Endodermal cell (in vitro differentiated cells): ENCODE results near the gene ELOA2. TPM values are rescaled to one million over a fixed set of nuclear protein-coding genes. Genes with fewer than 3 reads are reported as not detected.

Experiments used
- DNase-seq: peaks from one replicate; pipeline ENCODE4 v3.0.0-alpha.2; 2017
- H3K27ac ChIP-seq: 2 replicates; pipeline ENCODE4 v1.5.1; 2013; ENCODE audit warnings: mild to moderate bottlenecking, low read depth, low read length, moderate library complexity
- H3K27me3 ChIP-seq: 2 replicates; pipeline ENCODE4 v1.6.1; 2013; ENCODE audit warnings: mild to moderate bottlenecking, low read length, moderate library complexity; ENCODE audit not compliant: insufficient read depth, control insufficient read depth, poor library complexity, severe bottlenecking
- H3K36me3 ChIP-seq: 2 replicates; pipeline ENCODE4 v1.7.0; 2013; ENCODE audit warnings: mild to moderate bottlenecking, low read length, moderate library complexity; ENCODE audit not compliant: control insufficient read depth, insufficient read depth
- H3K4me1 ChIP-seq: one replicate; pipeline ENCODE4 v1.7.0; 2013; ENCODE audit warnings: low read length; ENCODE audit not compliant: control insufficient read depth, insufficient read depth
- H3K4me3 ChIP-seq: 2 replicates; pipeline ENCODE4 v1.5.1; 2013; ENCODE audit warnings: mild to moderate bottlenecking, low read length, moderate library complexity
- H3K9ac ChIP-seq: 2 replicates; pipeline ENCODE4 v1.6.1; 2013; ENCODE audit warnings: mild to moderate bottlenecking, low read length, moderate library complexity; ENCODE audit not compliant: poor library complexity, severe bottlenecking; ENCODE audit errors: extremely low read depth
- H3K9me3 ChIP-seq: 2 replicates; pipeline ENCODE4 v1.6.1; 2013; ENCODE audit warnings: mild to moderate bottlenecking, low read length, moderate library complexity; ENCODE audit not compliant: control insufficient read depth
- H3K27ac Mint-ChIP-seq: 2 replicates; pipeline ENCODE4 v1.8.0; 2020; ENCODE audit warnings: mixed read lengths
- H3K27me3 Mint-ChIP-seq: 2 replicates; pipeline ENCODE4 v1.8.0; 2021; ENCODE audit warnings: mild to moderate bottlenecking, mixed read lengths; ENCODE audit not compliant: insufficient read depth
- H3K36me3 Mint-ChIP-seq: 2 replicates; pipeline ENCODE4 v1.8.0; 2020; ENCODE audit warnings: low read depth, mixed read lengths
- H3K4me1 Mint-ChIP-seq: 2 replicates; pipeline ENCODE4 v1.8.0; 2020; ENCODE audit warnings: mixed read lengths
- H3K4me3 Mint-ChIP-seq: 2 replicates; pipeline ENCODE4 v1.8.0; 2020; ENCODE audit warnings: mild to moderate bottlenecking, moderate library complexity, mixed read lengths
- H3K9me3 Mint-ChIP-seq: 2 replicates; pipeline ENCODE4 v1.8.0; 2020; ENCODE audit warnings: mild to moderate bottlenecking, mixed read lengths
- WGBS, 2 experiments: methylation state at CpG; one replicate each; pipeline versions ENCODE4 v1.1.5 to v1.1.7; 2013; ENCODE audit warnings: missing lambda C conversion rate in 2 of 2, mixed read lengths in 1 of 2; ENCODE audit not compliant: insufficient coverage in 1 of 2, insufficient read length in 1 of 2; 5-methylcytosine and 5-hydroxymethylcytosine counted together
- total RNA-seq, 2 donors: library from RNA; stranded (reverse); fragmentation: NEBNext Ultra II Directional in 1 of 2; extraction: Animal tissue kit (Norgen Biotek cat#: 25700) in 1 of 2; gene quantifications; 2 replicates in 1 of 2; 3 replicates in 1 of 2; pipeline ENCODE4 v1.2.1, GENCODE V29; 2021
- TF ChIP-seq, protein P1 (sequence below): fragments of 200-600 bp; sonication (generic); conservative IDR thresholded peaks from 2 replicates; pipeline ENCODE4 v1.5.0; 2021; ENCODE audit warnings: antibody characterized with exemption, mild to moderate bottlenecking

ELOA2 gene
- total RNA-seq, 2 donors from 2014 or later = not detected

DNA sequence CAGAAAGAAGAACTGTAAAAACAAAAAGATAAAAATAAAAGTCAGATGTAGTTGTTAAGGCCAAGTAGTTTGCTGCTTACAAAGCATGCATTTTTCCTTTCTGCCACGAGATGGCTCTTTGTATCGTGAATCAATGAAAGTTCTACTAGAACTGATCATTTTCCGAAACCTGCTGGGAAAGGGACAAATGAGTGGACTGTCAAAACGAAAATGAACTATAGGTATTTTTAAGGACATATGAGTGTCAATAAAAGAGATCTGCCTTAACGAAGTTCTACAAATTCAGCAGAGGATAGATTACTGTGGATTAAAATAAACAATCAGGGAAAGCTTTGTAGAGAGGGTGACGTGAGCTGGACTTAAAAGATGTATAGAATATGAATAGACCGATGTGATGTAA lies 15.0 kb upstream of the ELOA2 start:
- Histone ChIP-seq H3K36me3 (no peaks in the 10 kb centered on the region), H3K9me3 (no peaks in the 10 kb centered on the region), H3K4me3 (no peak overlapping the region), H3K4me1 (no peaks in the 10 kb centered on the region), H3K27ac (no peak overlapping the region), H3K9ac (no peak overlapping the region), H3K27me3 (peaks cover 4% of the 10 kb centered on the region)
- H3K36me3 Mint-ChIP-seq = no peaks in the 10 kb centered on the region
- no peak for DNase-seq
- no peak overlapping the region for H3K27ac Mint-ChIP-seq
- TF ChIP-seq, protein P1, sequence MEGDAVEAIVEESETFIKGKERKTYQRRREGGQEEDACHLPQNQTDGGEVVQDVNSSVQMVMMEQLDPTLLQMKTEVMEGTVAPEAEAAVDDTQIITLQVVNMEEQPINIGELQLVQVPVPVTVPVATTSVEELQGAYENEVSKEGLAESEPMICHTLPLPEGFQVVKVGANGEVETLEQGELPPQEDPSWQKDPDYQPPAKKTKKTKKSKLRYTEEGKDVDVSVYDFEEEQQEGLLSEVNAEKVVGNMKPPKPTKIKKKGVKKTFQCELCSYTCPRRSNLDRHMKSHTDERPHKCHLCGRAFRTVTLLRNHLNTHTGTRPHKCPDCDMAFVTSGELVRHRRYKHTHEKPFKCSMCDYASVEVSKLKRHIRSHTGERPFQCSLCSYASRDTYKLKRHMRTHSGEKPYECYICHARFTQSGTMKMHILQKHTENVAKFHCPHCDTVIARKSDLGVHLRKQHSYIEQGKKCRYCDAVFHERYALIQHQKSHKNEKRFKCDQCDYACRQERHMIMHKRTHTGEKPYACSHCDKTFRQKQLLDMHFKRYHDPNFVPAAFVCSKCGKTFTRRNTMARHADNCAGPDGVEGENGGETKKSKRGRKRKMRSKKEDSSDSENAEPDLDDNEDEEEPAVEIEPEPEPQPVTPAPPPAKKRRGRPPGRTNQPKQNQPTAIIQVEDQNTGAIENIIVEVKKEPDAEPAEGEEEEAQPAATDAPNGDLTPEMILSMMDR = peak; percentile 82
- H3K4me3 Mint-ChIP-seq = no peak overlapping the region
- no peaks in the 10 kb centered on the region for H3K4me1 Mint-ChIP-seq
- peaks cover 1% of the 10 kb centered on the region for H3K27me3 Mint-ChIP-seq
- no peaks in the 10 kb centered on the region for H3K9me3 Mint-ChIP-seq
- WGBS, 2 experiments = 40 to 48% methylated on average over 5 to 7 of the region's 7 CpGs

DNA sequence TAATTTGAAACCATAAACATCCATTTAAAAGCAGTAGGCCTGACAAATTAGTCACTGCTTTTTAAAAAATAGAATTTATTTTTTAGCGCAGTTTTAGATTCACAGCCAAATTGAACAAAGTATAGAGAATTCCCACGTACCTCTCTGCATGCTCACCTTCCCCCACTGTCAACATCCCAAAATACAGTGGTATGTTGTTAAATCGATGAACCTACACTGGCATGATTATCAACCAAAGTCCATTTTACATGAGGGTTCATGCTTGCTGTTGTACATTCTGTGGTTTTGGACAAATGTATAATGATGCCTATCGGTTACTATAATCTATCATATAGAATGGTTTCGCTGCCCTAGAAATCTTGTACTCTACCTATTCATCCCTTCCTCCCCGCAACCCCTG lies 5.6 kb upstream of the ELOA2 start:
- H3K36me3 Mint-ChIP-seq = no peaks in the 10 kb centered on the region
- H3K27me3 ChIP-seq = no peaks in the 10 kb centered on the region
- no peaks in the 10 kb centered on the region for H3K27me3 Mint-ChIP-seq
- H3K4me1 Mint-ChIP-seq = no peaks in the 10 kb centered on the region
- WGBS, 2 experiments = 97 to 100% methylated on average over 3 to 6 of the region's 6 CpGs
- no peak overlapping the region for H3K9ac ChIP-seq
- no peak overlapping the region for H3K27ac ChIP-seq
- no peak overlapping the region for H3K4me3 Mint-ChIP-seq
- H3K4me3 ChIP-seq = no peak overlapping the region
- no peaks in the 10 kb centered on the region for H3K9me3 ChIP-seq
- TF ChIP-seq, protein P1 = no peak
- H3K36me3 ChIP-seq = no peaks in the 10 kb centered on the region
- H3K9me3 Mint-ChIP-seq = no peaks in the 10 kb centered on the region
- H3K27ac Mint-ChIP-seq = no peak overlapping the region
- no peak for DNase-seq
- H3K4me1 ChIP-seq = no peaks in the 10 kb centered on the region

DNA sequence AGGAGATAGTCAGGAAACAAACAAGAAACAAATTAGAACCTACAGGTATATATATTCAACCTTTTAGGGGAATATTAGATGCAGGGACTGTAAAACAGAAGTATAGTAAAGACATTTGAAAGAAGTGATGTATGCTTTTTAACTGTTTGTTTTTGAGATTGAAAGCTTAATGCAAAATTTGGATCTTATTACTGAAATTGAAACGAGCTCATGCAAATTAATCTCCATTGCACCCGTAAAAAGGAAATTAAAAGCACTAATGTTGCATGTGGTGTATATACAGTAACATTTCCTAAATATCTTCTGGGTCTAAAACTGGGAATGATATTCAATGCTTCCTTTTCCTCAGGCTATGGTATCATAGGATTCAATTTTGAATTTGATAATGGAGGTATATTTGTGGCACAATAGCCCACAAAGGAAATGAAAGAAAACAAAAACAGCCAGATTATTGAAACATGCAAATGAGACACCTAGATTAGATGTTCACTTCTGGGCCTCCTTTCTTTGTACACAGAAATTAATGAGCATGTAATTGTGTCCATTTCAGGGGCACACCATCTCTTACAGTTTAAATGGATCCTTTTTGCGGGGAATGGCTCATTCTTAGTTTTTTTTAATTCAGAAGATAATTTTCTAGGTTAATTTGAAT lies 1.6 kb upstream of the ELOA2 start:
- Histone ChIP-seq H3K27ac (no peak overlapping the region), H3K36me3 (no peaks in the 10 kb centered on the region), H3K9me3 (no peaks in the 10 kb centered on the region), H3K27me3 (no peaks in the 10 kb centered on the region), H3K9ac (no peak overlapping the region), H3K4me3 (no peak overlapping the region), H3K4me1 (no peaks in the 10 kb centered on the region)
- TF ChIP-seq, protein P1 = no peak
- Mint-ChIP-seq H3K27me3 (no peaks in the 10 kb centered on the region), H3K27ac (no peak overlapping the region), H3K4me1 (no peaks in the 10 kb centered on the region), H3K4me3 (no peak overlapping the region), H3K9me3 (no peaks in the 10 kb centered on the region), H3K36me3 (no peaks in the 10 kb centered on the region)
- no peak for DNase-seq
- 86 to 94% methylated on average over 1 to 3 of the region's 3 CpGs for WGBS, 2 experiments
